NAMALWA (cell line): ENCODE measurements around the gene ABL1.

ENCODE experiments used
- DNase-seq: peaks from one replicate; pipeline ENCODE4 v3.0.0-alpha.2; 2015; ENCODE audit warnings: low spot score

The ABL1 gene

GRCh38 chr9:130849356-130849755, 14.3 kb downstream of the ABL1 start:
- DNase-seq = no peak

- DNase-seq = no peak
These were observed 17.7 kb downstream of the ABL1 start for GRCh38 chr9:130852801-130853200.

- no peak for DNase-seq
These were observed 19.0 kb downstream of the ABL1 start for GRCh38 chr9:130854092-130854491.

GRCh38 chr9:130854835-130855234, 19.8 kb downstream of the ABL1 start:
- DNase-seq = no peak

- no peak for DNase-seq
These were observed 21.4 kb downstream of the ABL1 start for GRCh38 chr9:130856474-130856873.

GRCh38 chr9:130857864-130858738, 23.0 kb downstream of the ABL1 start:
- no peak for DNase-seq

GRCh38 chr9:130858739-130859705, 24.0 kb downstream of the ABL1 start:
- no peak for DNase-seq

- no peak for DNase-seq
These were observed 25.6 kb downstream of the ABL1 start for GRCh38 chr9:130860458-130861316.

- no peak for DNase-seq
These were observed 26.5 kb downstream of the ABL1 start for GRCh38 chr9:130861372-130862180.

GRCh38 chr9:130862217-130862616, 27.2 kb downstream of the ABL1 start:
- no peak for DNase-seq

GRCh38 chr9:130862747-130863146, 27.7 kb downstream of the ABL1 start:
- no peak for DNase-seq

- no peak for DNase-seq
These were observed 29.5 kb downstream of the ABL1 start for GRCh38 chr9:130864541-130864940.

GRCh38 chr9:130865921-130866320, 30.9 kb downstream of the ABL1 start:
- no peak for DNase-seq

- DNase-seq = peak; percentile 79
These were observed 31.5 kb downstream of the ABL1 start for GRCh38 chr9:130866474-130866965.

- DNase-seq = no peak
These were observed 32.5 kb downstream of the ABL1 start for GRCh38 chr9:130867556-130867955.

GRCh38 chr9:130868230-130868629, 33.2 kb downstream of the ABL1 start:
- no peak for DNase-seq

GRCh38 chr9:130869250-130869649, 34.2 kb downstream of the ABL1 start:
- DNase-seq = peak; percentile 19

- DNase-seq = no peak
These were observed 35.7 kb downstream of the ABL1 start for GRCh38 chr9:130870491-130871381.

- no peak for DNase-seq
These were observed 36.5 kb downstream of the ABL1 start for GRCh38 chr9:130871395-130872062.
